OCI-LY3 (cell line): ENCODE results near the gene SFT2D1.

Experiments
- H2AFZ ChIP-seq: fragments of 200-600, 300-600 bp; shearing (Covaris generic); 2 replicates; pipeline ENCODE4 v1.6.0; 2014; ENCODE audit warnings: antibody characterized with exemption, low read depth, low read length
- H3K27ac ChIP-seq: fragments of 200-600, 300-600 bp; sonication (generic); 2 replicates; pipeline ENCODE4 v1.5.1; 2014; ENCODE audit warnings: mild to moderate bottlenecking, low read length, moderate library complexity, mixed read lengths
- H3K27me3 ChIP-seq: fragments of 200-600, 300-600 bp; sonication (generic); 2 replicates; pipeline ENCODE4 v1.6.1; 2014; ENCODE audit warnings: low read depth, low read length, mixed read lengths
- H3K36me3 ChIP-seq: fragments of 200-600, 300-600 bp; sonication (generic); replicated peaks from 2 replicates; pipeline ENCODE3; 2014; ENCODE audit warnings: low read depth, low read length, mixed read lengths
- H3K4me1 ChIP-seq: fragments of 300-600, 200-600 bp; sonication (generic); 2 replicates; pipeline ENCODE4 v1.6.1; 2014; ENCODE audit warnings: low read length, mixed read lengths
- H3K4me2 ChIP-seq: fragments of 200-600, 300-600 bp; sonication (generic); 2 replicates; pipeline ENCODE4 v1.6.1; 2014; ENCODE audit warnings: low read length, mixed read lengths
- H3K4me3 ChIP-seq: fragments of 300-600, 200-600 bp; sonication (generic); 2 replicates; pipeline ENCODE4 v1.5.1; 2014; ENCODE audit warnings: antibody characterized with exemption, mild to moderate bottlenecking, low read length, moderate library complexity
- H3K79me2 ChIP-seq: fragments of 300-600, 200-600 bp; shearing (Covaris generic); 2 replicates; pipeline ENCODE4 v1.6.1; 2014; ENCODE audit warnings: mild to moderate bottlenecking, low read length, mixed read lengths
- H3K9ac ChIP-seq: fragments of 300-600, 200-600 bp; shearing (Covaris generic); 2 replicates; pipeline ENCODE4 v1.6.0; 2014; ENCODE audit warnings: mild to moderate bottlenecking, low read length, moderate library complexity
- H3K9me3 ChIP-seq: fragments of 200-600, 300-600 bp; shearing (Covaris generic); 2 replicates; pipeline ENCODE4 v1.6.1; 2014; ENCODE audit warnings: low read length, mixed read lengths; ENCODE audit not compliant: insufficient read depth
- H4K20me1 ChIP-seq: fragments of 200-600, 300-600 bp; sonication (generic); 2 replicates; pipeline ENCODE4 v1.6.1; 2016; ENCODE audit warnings: low read length, mixed read lengths; ENCODE audit not compliant: insufficient read depth
- EZH2phosphoT487 ChIP-seq: fragments of 200-600 bp; shearing (Covaris generic); IDR thresholded peaks from 2 replicates; pipeline ENCODE4 v1.6.1; 2018; ENCODE audit warnings: antibody characterized with exemption, mixed run types, low read depth
- TF ChIP-seq, protein P1 (sequence below): fragments of 200-600, 300-600 bp; sonication (generic); IDR thresholded peaks from 2 replicates; pipeline ENCODE4 v1.5.1; 2014; ENCODE audit warnings: antibody characterized with exemption, low read length, low read depth

Gene SFT2D1

GRCh38 chr6:166325383-166326042, 16.8 kb downstream of the SFT2D1 start:
- Histone ChIP-seq H3K27me3 (no peaks in the 10 kb centered on the region), H3K4me1 (peaks cover 6% of the 10 kb centered on the region; the same call in 1 of the 2 replicates), H3K9me3 (no peaks in the 10 kb centered on the region), H2AFZ (no peak overlapping the region), H3K4me2 (no peak overlapping the region), H3K4me3 (no peak overlapping the region), H3K36me3 (no peaks in the 10 kb centered on the region), H3K9ac (no peak overlapping the region), H4K20me1 (no peaks in the 10 kb centered on the region), H3K27ac (no peak overlapping the region), H3K79me2 (peaks cover 21% of the 10 kb centered on the region)
- TF ChIP-seq, protein P1, sequence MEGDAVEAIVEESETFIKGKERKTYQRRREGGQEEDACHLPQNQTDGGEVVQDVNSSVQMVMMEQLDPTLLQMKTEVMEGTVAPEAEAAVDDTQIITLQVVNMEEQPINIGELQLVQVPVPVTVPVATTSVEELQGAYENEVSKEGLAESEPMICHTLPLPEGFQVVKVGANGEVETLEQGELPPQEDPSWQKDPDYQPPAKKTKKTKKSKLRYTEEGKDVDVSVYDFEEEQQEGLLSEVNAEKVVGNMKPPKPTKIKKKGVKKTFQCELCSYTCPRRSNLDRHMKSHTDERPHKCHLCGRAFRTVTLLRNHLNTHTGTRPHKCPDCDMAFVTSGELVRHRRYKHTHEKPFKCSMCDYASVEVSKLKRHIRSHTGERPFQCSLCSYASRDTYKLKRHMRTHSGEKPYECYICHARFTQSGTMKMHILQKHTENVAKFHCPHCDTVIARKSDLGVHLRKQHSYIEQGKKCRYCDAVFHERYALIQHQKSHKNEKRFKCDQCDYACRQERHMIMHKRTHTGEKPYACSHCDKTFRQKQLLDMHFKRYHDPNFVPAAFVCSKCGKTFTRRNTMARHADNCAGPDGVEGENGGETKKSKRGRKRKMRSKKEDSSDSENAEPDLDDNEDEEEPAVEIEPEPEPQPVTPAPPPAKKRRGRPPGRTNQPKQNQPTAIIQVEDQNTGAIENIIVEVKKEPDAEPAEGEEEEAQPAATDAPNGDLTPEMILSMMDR = no peak
- no peak for TF ChIP-seq EZH2phosphoT487

- no peak overlapping the region for H3K4me3 ChIP-seq
- H3K27ac ChIP-seq = no peak overlapping the region
- H3K4me1 ChIP-seq = peaks cover 6% of the 10 kb centered on the region; the same call in 1 of the 2 replicates
- H3K9ac ChIP-seq = no peak overlapping the region
- TF ChIP-seq, protein P1 = no peak
- no peak for TF ChIP-seq EZH2phosphoT487
- H4K20me1 ChIP-seq = no peaks in the 10 kb centered on the region
- no peaks in the 10 kb centered on the region for H3K9me3 ChIP-seq
- no peak overlapping the region for H2AFZ ChIP-seq
- no peaks in the 10 kb centered on the region for H3K36me3 ChIP-seq
- H3K79me2 ChIP-seq = peaks cover under 1% of the 10 kb centered on the region; the same call in 1 of the 2 replicates
- H3K27me3 ChIP-seq = no peaks in the 10 kb centered on the region
- H3K4me2 ChIP-seq = no peak overlapping the region
Observed at GRCh38 chr6:166323395-166323794, 18.9 kb downstream of the SFT2D1 start.

DNA sequence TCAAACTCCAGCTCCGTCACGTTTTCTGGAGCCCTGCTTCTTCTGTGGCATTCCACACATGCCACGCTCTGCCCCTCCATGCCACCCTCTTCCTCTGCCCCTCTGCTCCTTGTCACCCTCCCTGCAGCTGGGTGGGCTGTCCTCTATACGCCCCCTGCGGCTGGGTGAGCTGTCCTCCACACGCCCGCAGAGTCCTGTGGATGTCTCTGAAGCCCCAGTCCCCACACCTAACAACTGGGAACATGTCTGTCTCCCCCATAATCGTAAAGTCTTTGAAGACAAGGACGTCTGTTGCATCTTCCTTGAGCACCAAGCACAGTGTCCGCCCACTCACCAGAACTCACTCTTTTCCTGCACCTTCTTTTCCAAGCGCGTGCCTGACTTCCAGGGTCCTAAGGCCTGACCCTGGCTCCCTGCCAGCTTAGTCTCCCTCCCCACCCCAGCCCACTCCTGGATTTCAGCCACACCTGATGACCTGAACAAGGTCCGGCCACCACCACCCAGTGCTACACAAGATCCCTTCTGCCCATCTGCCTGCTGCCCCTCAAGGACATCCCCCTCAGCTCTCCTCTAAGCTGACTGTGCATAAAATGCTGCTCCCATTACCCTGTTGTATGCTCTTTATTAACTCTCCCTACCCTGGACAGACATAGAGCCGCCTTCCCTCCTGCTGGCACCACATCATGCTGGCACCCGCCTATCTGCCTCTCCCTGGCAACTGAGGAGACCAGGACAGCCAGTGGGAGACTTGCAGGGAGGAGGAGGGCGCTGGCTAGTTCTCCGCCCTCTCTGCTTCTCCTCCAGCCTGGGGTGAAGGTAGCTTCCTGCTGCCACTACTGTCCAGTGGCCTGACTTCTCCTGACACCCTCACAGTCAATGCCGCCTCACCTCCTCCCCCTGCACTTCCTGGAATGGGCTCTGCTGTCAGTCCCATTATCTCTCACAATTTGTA, 23.4 kb downstream of the SFT2D1 start:
- H2AFZ ChIP-seq = no peak overlapping the region
- no peak overlapping the region for H3K9ac ChIP-seq
- TF ChIP-seq, protein P1 = no peak
- no peak for TF ChIP-seq EZH2phosphoT487

DNA sequence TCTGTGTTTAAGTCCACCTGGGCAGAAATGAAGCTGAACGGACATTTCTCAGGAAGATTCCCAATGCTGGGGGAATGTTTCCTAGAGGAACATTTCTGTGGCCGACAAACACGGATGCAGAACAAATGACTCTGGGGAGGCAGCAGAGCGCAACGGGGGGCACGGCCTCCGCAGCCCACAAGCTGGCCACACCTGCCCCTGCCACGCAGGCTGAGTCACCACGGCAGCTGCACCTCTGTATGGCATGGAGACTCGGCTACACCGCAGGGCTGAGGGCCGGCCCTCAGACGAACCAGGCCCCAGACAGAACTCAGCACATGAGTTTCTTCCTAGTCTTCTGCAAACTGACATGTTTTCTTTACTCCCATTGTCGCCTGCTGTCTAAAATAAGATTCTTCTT, 24.1 kb downstream of the SFT2D1 start:
- Histone ChIP-seq H3K36me3 (no peaks in the 10 kb centered on the region), H3K79me2 (no peaks in the 10 kb centered on the region), H3K9me3 (no peaks in the 10 kb centered on the region), H3K27me3 (no peaks in the 10 kb centered on the region), H3K27ac (no peak overlapping the region), H3K4me2 (no peak overlapping the region), H2AFZ (no peak overlapping the region), H3K9ac (no peak overlapping the region), H3K4me1 (no peaks in the 10 kb centered on the region), H3K4me3 (no peak overlapping the region), H4K20me1 (no peaks in the 10 kb centered on the region)
- TF ChIP-seq, protein P1 = no peak
- no peak for TF ChIP-seq EZH2phosphoT487

More for the DNA sequence above, 23.4 kb downstream of the SFT2D1 start:
- H3K4me2 ChIP-seq = no peak overlapping the region
- H3K79me2 ChIP-seq = no peaks in the 10 kb centered on the region
- no peak overlapping the region for H3K4me3 ChIP-seq
- no peak overlapping the region for H3K27ac ChIP-seq
- H3K36me3 ChIP-seq = no peaks in the 10 kb centered on the region
- no peaks in the 10 kb centered on the region for H3K27me3 ChIP-seq
- no peaks in the 10 kb centered on the region for H3K4me1 ChIP-seq
- no peaks in the 10 kb centered on the region for H4K20me1 ChIP-seq
- H3K9me3 ChIP-seq = no peaks in the 10 kb centered on the region
